ENCODE results near the gene BICD2.

Gene BICD2

GRCh38 chr9:92747459-92748232 lies 17.0 kb downstream of the BICD2 start:
- no peak for DNase-seq (ENCODE audit: low spot score)

- no peak for DNase-seq (ENCODE audit: low spot score)
Observed at GRCh38 chr9:92746567-92747458, 17.8 kb downstream of the BICD2 start.

GRCh38 chr9:92745881-92746280 lies 18.8 kb downstream of the BICD2 start:
- no peak for DNase-seq (ENCODE audit: low spot score)

GRCh38 chr9:92745331-92745730 lies 19.3 kb downstream of the BICD2 start:
- DNase-seq (ENCODE audit: low spot score), result no peak

- DNase-seq (ENCODE audit: low spot score), result no peak
Observed at GRCh38 chr9:92740969-92741368, 23.7 kb downstream of the BICD2 start.

- DNase-seq (ENCODE audit: low spot score), result no peak
Observed at GRCh38 chr9:92740446-92740961, 24.1 kb downstream of the BICD2 start.

- no peak for DNase-seq (ENCODE audit: low spot score)
Observed at GRCh38 chr9:92740009-92740408, 24.6 kb downstream of the BICD2 start.

GRCh38 chr9:92739346-92739970 lies 25.2 kb downstream of the BICD2 start:
- DNase-seq (ENCODE audit: low spot score), result no peak

GRCh38 chr9:92738661-92739081 lies 26.0 kb downstream of the BICD2 start:
- DNase-seq (ENCODE audit: low spot score), result no peak

- no peak for DNase-seq (ENCODE audit: low spot score)
Observed at GRCh38 chr9:92737611-92738299, 26.9 kb downstream of the BICD2 start.

GRCh38 chr9:92737216-92737606 lies 27.4 kb downstream of the BICD2 start:
- DNase-seq (ENCODE audit: low spot score), result no peak

GRCh38 chr9:92736563-92737215 lies 27.9 kb downstream of the BICD2 start:
- no peak for DNase-seq (ENCODE audit: low spot score)

- DNase-seq (ENCODE audit: low spot score), result no peak
Observed at GRCh38 chr9:92735636-92736562, 28.7 kb downstream of the BICD2 start.

GRCh38 chr9:92734931-92735635 lies 29.6 kb downstream of the BICD2 start:
- no peak for DNase-seq (ENCODE audit: low spot score)

- no peak for DNase-seq (ENCODE audit: low spot score)
Observed at GRCh38 chr9:92730897-92731296, 33.7 kb downstream of the BICD2 start.

- DNase-seq (ENCODE audit: low spot score), result no peak
Observed at GRCh38 chr9:92729735-92730155, 34.9 kb downstream of the BICD2 start.

GRCh38 chr9:92728831-92729734 lies 35.5 kb downstream of the BICD2 start:
- peak; percentile 24 for DNase-seq (ENCODE audit: low spot score)
